Left ventricle myocardium superior (tissue), 1 donor: ENCODE data around the gene STING1. TPM values are rescaled to one million over a fixed set of nuclear protein-coding genes. Genes with fewer than 3 reads are reported as not detected.
A peak's percentile ranks its signal among the peaks of the same experiment; 100 is the strongest.
"Not testable (repeated sequence)": the region's sequence is repeated elsewhere in the genome, so short reads cannot be mapped to it uniquely, and the experiment has no call there.

Experiments used
- ATAC-seq: fragments of 200-7000 bp; cut with Tn5 transposase; one replicate; pipeline ENCODE4 v1.9.1; 2020; ENCODE audit warnings: mild to moderate bottlenecking, moderate library complexity
- DNase-seq: peaks from one replicate; pipeline ENCODE4 v3.0.0-alpha.2; 2020
- intact Hi-C: fragments of 100-400 bp; cut with micrococcal nuclease; formaldehyde crosslinking; loops from one replicate; pipeline ENCODE4 v1.11.0; 2022
- total RNA-seq: library from RNA; stranded (reverse); fragmentation: NEBNext Ultra II Directional; extraction: Animal tissue kit (Norgen Biotek cat#: 25700); gene quantifications from one replicate; pipeline ENCODE4 v1.2.1, GENCODE V29; 2021
- donor health status: DM: no; HTN: yes; CAD: no; lungs with severe emphysema.

STING1 gene
- total RNA-seq, 1 donor from 2014 or later = 46.3 TPM

DNA sequence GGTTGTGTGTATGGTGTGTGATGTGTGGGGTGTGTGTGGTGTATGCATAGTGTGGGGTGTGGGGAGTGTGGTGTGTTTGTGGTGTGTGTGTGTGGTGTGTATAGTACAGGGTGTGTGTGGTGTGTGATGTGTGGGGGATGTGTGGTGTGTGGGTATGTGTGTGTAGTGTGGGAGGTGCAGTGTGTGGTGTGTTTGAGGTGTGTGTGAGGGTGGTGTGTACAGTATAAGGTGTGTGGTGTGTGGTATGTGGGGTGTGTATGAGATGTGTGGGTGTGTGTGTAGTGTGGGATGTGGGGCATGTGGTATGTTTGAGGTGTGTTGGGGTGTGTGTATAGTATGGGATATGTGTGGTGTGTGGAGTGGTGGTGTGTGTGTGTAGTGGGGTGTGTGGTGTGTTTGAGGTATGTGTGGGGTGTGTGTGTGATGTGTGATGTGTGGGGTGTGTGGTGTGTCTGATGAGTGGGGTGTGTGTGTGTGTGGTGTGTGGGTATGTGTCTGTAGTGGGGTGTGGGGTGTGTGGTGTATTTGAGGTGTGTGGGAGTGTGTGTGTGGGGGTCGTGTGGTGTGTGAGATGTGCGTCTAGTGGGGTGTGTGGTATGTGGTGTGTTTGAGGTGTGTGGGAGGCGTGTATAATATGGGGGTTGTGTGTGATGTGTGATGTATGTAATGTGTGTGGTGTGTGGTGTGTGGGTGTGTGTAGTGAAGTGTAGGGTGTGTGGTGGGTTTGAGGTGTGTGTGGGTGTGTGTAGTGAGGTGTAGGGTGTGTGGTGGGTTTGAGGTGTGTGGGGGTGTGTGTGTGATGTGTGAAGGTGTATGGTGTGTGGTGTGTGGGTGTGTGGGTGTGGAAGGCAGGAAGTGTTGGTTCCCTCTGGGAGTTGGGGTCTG is 28.6 kb downstream of the STING1 start:
- no peak for DNase-seq
- intact Hi-C loops = no loop called here
- ATAC-seq = no peak

DNA sequence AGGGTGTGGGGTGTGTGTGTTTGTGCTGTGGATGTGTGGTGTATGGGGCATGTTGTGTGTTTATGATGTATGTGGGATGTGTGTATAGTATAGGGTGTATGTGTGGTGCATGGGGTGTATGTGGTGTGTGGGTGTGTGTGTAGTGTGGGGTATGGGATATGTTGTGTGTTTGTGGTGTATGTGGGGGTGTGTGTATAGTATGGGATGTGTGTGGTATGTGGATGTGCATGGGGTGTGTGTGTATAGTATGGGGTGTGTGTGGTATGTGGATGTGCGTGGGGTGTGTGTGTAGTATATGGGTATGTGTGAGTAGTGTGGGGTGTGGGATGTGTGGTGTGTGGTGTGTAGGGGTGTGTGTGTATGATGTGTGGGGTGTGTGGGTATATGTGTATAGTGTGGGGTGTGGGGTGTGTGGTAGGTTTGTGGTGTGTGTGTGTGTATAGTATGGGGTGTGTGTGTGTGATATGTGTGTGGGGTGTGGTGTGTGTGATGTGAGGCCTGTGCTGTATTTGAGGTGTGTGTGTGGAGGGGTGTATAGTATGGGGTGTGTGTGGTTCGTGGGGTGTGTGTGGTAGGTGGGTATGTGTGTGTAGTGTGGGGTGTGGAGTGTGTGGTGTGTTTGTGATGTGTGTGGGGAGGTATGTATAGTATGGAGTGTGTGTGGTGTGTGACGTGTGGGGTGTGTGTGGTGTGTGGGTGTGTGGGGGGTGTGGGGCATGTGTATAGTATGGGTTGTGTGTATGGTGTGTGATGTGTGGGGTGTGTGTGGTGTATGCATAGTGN is 30.5 kb downstream of the STING1 start:
- DNase-seq (no peak), ATAC-seq (peak; percentile 13)
- intact Hi-C loops = no loop called here

DNA sequence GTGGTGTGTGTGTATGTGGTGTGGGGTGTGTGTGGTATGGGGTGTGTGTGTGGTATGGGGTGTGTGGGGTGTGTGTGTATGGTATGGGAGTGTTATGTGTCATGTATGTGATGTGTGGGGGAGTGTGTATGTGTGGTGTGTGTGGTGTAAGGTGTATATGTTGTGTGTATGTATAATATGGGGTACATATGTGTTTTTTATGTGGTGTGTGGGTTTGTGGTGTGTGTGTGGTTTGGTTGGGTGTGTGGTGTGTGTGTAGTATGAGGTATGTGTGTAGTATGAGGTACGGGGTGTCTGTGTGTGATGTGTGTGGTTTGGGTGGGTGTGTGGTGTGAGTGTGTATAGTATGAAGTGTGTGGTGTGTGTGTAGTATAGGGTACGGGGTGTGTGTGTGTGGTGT is 31.4 kb downstream of the STING1 start:
- ATAC-seq = no peak
- intact Hi-C loops = no loop called here
- no peak for DNase-seq

DNA sequence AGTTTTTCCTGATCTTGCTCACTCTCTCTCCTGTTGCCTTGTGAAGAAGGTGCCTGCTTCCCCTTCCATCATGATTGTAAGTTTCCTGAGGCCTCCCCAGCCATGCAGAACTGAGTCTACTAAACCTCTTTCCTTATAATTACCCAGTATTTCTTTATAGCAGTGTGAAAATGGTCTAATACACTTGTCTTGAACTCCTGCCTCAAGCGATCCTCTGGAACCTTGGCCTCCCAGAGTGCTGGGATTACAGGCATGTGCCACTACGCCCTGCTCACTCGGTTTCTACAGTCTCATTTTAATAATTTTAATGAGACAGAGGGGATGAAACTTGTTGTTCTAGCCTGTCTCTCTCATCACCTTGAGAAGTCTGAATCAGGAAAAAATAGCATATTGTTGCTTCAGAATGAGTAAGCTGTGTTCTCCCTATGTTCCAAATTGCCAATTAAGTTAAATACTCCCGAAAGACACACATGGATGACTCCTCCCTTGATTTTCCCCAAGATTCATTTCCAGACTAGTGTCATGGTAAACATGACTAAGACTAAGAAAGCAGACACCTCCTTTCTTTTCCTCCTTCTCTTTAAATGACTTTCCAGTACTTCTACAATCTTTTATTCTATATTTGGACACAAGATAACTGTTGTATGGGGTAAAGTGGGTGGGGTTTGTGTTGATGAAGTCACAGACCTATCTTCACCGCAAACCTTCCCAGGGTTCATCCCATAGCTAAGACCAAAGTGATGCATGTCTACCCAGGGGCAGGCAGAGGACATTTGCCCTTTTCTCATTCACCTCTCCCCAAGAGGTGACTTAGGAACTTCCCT is 35.4 kb downstream of the STING1 start:
- ATAC-seq = no peak
- no peak for DNase-seq
- intact Hi-C loops = no loop called here

DNA sequence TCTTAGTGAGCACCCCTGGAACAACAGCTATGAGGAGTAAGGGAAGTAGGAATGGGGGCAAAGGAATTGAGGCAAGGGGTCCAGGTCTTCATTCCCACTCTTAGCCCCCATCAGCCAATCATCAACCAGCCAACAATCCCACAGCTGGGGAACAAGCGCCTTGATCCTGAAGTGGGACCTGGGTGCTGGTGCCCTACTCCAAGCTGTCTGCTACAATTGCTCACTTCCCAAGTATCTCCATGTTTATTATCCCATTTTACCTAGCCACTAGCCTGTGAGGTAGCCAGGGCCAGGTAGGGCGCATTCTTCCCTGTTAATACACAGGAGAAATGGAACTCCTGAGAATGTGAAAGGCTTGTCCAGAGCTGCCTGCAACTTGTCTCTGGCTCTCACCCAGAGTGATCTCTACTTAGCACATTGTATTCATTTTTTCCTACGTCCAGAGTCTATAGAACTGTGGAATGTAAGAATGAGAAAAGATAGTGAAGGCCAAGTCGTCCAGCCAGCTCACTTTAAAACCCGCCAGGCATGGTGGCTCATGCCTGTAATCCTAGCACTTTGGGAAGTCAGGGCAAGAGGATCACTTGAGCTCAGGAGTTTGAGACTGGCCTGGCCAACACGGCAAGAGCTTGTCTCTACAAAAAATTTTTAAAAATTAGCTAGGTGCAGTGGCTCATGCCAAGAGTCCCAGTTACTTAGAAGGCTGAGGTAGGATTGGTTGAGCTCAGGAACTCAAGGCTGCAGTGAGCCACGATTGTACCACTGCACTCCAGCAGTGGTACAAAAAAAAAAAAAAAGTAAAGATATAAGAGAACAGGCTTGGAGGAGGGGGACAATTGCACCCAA is 37.0 kb downstream of the STING1 start:
- DNase-seq (no peak), ATAC-seq (peak; percentile 53)
- intact Hi-C loops = no loop called here

DNA sequence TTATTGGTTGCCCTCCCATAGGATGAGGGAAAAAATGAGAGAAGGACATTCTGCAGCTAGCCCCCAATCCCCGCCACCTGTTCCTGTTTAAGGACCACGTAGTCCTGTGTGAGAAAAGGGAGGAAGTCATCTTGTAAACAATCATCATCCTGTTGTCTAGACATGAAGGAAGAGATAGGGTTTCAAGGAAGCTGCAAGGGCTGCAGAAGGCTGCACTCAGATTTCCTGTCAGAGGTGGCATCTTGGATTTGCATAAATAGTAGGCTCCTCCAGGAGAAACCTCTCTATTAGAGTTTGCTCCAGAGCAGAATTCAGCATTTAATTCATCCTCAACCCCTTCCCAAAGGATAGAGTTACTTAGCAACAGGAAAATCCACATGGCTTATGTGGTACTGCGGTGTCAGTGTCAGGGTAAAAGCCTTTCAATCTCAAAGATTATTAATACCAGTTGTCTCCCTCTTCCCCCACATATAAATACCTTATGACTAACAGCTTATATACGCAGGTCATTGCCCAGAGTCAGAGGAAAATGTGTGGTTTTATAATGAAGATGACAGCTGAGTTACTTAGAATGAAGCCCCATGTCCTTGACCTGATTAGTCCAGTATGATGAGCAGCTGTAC is 38.6 kb downstream of the STING1 start:
- intact Hi-C loops = no loop called here
- ATAC-seq (no peak), DNase-seq (no peak)

DNA sequence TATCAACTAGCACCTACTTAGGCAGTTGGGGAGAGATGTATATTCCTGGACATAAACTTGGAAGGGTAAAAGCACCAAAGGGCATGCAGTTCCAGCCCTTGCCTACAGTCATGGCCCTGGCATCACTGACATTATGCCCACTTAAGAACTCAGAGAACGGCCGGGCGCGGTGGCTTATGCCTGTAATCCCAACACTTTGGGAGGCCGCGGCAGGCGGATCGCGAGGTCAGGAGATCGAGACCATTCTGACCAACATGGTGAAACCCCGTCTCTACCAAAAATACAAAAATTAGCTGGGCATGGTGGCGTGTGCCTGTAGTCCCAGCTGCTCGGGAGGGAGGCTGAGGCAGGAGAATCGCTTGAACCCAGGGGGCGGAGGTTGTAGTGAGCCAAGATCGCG is 42.1 kb downstream of the STING1 start:
- ATAC-seq, intact Hi-C loops, DNase-seq: not testable (repeated sequence)

DNA sequence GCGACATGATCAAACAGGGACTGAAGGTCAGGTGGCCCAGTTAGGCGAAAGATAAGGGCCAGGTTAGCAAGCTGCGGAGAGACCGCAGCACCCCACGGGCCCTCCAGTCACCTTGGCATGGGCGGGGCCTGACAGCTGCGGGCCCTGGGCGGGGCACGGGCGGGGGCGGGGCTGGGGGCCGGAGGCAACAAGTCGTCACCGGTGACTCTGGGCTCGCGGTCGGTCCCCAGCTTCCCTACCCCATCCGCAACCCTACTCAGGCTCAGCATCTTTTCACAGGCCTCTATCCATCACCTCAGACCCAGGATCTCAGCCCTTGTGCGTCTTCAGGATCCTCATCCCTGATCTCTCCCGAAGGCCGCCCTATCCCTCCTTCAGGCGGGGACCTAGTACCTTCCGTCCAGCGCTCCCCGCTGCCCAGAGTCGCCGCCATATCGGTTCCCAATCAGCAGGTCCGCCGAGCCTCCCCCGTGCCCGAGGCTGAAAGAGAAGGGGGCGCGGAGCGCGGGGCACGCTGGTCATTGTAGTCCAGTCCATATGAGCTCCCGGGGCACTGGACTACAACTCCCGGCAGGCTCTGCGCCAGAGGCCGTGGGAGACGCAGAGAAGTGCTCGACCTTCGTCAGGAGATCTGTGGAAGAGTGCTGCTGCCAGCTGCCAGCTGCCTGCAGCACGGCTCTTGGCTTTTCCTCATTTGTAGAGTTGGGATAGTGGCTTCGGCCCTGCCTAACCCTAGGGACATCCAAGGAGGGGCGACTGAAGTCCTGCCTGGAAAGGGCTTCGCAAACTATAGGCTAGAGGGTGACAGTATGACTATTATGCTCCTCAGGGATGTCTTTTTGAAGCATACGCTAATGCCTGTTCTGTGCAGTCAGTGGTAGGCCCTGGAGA is 43.3 kb downstream of the STING1 start, which contains the start of gene DNAJC18:
TSS of gene DNAJC18 (minus strand) at position 513 of the 891 bp plus-strand sequence. CDS start at position 433, 80 bp downstream.
- ATAC-seq = peak; percentile 99
- intact Hi-C loops = loop anchor here (5.0 kb wide), 1 partner anchor 73 kb away; no protein-coding TSS in a partner anchor

DNA sequence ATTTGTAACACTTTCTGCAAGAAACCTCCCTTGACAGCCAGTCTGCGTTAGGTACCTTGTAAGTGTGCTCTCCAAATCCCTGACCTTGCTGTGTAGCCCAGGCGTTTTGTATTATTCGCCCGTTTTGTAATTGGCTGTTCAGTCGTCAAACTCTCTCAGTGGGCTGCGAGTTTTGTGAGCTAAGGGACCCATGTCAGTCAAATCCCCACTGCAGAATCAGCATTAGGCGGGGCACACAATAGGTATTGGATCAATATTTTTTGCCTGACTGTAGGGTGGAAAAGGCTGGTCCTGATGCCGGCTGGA is 43.9 kb downstream of the STING1 start:
- intact Hi-C loops = loop anchor here (5.0 kb wide), 1 partner anchor 74 kb away; no protein-coding TSS in a partner anchor
- ATAC-seq = no peak

More for the DNA sequence above, 43.3 kb downstream of the STING1 start, which contains the start of gene DNAJC18:
- peak; percentile 98 for DNase-seq

DNA sequence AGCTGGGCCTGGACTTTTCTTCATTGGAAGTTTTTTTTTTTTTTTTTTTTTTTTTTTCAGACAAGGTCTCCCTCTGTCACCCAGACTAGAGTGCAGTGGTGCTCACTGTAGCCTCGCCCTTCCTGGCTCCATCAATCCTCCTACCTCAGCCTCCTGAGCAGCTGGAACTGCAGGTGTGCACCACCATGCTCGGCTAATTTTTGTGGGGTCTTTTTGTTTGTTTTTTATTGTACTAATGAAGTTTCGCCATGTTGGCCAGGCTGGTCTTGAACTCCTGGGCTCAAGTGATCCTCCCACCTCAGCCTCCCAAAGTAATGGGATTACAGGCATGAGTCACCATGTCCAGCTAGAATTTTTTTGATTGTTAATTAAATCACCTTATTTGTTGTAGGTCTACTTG is 46.9 kb downstream of the STING1 start:
- no peak for ATAC-seq
- intact Hi-C loops = loop anchor here (5.0 kb wide), 1 partner anchor 77 kb away; no protein-coding TSS in a partner anchor

More for the DNA sequence above, 43.9 kb downstream of the STING1 start:
- DNase-seq = no peak

DNA sequence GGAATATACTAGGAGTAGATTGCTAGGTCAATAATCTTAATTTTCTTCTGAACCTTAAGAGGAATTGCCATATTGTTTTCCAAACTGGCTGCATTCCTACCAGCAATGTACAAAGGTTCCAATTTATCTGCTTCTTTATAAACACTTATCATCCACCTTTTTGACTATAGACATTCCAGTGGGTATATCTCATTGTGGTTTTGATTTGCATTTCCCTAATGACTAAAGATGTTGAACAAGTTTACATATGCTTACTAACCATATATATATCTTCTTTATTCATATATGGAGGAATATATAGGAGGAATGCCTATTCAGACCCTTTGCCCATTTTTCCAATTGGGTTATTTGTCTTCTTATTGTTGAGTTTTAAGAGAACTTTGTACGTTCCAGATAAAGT is 50.9 kb downstream of the STING1 start:
- intact Hi-C loops = no loop called here
- DNase-seq (no peak), ATAC-seq (no peak)

More for the DNA sequence above, 46.9 kb downstream of the STING1 start:
- DNase-seq = no peak

DNA sequence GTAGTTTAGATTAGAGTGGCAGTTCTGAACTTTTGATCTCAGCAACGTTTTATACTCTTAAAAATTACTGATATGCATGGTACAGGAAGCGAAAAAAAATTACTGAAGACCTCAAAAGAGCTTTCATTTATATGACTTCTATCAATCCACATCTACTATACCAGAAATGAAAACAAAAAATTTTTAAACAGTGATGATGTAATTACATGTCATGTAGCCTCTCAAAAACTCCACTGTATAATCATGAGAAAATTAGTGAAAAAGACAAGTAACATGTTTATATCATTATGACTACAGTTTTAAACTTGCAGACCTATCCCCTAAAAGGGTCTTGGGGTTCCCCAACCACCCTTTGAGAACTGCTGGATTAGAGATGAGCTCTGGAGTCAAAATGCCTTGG is 52.5 kb downstream of the STING1 start:
- DNase-seq (no peak), ATAC-seq (no peak)
- intact Hi-C loops = no loop called here

DNA sequence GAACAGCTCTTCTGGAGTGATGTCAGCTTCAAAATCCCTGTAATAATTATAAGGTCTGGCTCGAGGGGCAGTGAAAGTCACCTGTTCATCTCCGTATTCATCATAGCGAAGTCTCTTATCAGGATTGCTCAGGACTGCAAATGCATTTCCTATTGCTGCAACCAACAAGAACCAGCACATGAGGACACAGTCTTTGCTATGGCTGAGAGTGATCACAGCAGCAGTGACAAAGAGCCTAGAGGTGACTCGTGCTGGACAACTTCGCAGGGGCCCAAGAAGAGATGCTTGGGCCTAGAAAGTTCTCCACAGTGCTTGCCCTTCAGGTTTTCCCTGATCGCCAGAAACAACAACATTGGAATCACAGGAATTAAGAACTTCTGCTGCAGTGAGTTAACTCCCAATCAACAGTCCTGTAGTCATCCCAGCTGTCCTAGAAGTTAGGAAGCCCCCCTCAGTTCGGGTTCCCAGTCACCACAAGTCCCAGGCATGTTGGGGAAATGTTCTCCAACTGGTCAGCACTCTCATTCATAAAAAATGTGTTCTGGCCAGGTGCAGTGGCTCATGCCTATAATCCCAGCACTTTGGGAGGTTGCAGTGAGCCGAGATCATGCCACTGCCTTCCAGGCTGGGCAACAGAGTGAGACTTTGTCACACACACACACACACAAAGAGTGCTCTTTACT is 56.2 kb downstream of the STING1 start:
- intact Hi-C loops = no loop called here
- DNase-seq = no peak
- ATAC-seq = no peak
